HS-27A (cell line): ENCODE measurements around the gene GM2A.
"Not testable (repeated sequence)": the region's sequence is repeated elsewhere in the genome, so short reads cannot be mapped to it uniquely, and the experiment has no call there.

ENCODE experiments used
- DNase-seq: peaks from one replicate; pipeline ENCODE4 v3.0.0-alpha.2; 2012; ENCODE audit warnings: low read depth, missing footprints

Gene GM2A

GRCh38 chr5:151228986-151229385 is 24.0 kb upstream of the GM2A start:
- DNase-seq: no peak

GRCh38 chr5:151230048-151230680 is 22.8 kb upstream of the GM2A start:
- DNase-seq: no peak

GRCh38 chr5:151231359-151231758 is 21.6 kb upstream of the GM2A start:
- DNase-seq: no peak

GRCh38 chr5:151233616-151234085 is 19.3 kb upstream of the GM2A start:
- no peak for DNase-seq

GRCh38 chr5:151234476-151235238 is 18.3 kb upstream of the GM2A start:
- DNase-seq: no peak

GRCh38 chr5:151235239-151235571 is 17.8 kb upstream of the GM2A start:
- not testable (repeated sequence) for DNase-seq

DNA sequence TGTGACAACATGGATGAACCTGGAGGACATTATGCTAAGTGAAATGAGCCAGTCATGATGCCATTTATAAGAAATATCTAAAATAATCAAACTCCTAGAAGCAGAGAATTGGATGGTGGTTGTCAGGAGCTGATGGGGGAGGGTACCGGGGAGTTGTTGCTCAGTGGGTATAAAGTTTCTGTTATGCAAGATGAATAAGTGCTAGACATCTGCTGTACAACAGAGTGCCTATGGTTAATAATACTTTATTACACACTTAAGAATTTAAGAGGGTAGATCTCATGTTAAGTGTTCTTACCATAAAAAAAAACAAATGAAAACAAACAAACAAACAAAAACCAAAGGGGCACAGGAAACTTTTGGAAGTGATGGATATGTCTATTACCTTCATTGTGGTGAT is 16.1 kb upstream of the GM2A start:
- no peak for DNase-seq

- no peak for DNase-seq
These were observed 15.3 kb upstream of the GM2A start for GRCh38 chr5:151237685-151238084.

GRCh38 chr5:151238303-151238741 is 14.7 kb upstream of the GM2A start:
- DNase-seq: no peak

- no peak for DNase-seq
These were observed 13.6 kb upstream of the GM2A start for GRCh38 chr5:151239237-151239861.

DNA sequence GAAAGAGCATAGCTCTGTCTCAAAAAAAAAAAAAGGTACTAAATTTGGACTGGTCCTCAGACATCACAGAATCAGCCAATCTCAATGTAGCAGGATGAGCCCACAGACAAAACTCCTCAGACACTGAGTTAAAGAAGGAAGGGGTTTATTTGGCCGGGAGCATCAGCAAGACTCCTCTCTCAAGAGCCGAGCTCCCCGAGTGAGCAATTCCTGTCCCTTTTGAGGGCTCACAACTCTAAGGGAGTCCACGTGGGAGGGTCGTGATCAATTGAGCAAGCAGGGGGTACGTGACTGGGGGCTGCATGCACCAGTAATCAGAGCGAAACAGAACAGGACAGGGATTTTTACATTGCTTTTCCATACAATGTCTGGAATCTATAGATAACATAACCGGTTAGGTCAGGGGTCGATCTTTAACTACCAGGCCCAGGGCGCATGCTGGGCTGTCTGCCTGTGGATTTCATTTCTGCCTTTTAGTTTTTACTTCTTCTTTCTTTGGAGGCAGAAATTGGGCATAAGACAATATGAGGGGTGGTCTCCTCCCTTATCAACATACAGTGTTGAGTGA is 12.6 kb upstream of the GM2A start:
- DNase-seq: not testable (repeated sequence)

DNA sequence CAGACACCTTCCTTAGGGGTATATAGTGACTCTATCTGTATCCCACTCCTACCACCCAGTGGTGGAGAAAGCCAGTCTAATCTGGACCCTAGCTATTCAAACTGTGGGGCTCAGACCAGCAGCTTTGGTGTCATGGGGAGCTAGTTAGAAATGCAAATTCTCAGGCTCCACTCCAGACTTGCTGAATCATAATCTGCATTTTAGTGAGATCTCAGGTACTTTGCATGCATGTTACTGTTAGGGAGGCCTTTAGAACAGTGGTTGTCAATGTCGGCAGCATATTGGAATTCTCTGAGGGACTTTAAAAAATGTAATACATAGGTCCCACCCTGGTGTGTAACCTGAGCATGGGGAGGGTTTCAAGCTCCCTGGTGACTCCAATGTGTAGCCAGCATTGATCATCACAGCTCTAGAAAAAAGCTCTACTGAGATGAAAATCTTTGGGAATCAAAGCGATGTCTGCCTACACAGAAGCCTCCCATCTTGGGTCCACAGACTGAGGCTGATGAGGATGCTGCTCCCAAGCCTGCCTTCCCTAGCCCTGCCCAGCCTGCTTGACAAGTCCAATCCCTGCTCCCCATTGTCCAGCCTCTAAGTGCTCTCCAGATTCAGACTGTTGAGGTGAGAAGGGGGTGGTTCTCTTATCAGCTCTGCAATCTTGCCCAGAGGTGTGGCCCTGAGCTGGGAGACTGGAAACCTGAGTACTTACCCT is 11.9 kb upstream of the GM2A start:
- DNase-seq: no peak

GRCh38 chr5:151243127-151243526 is 9.9 kb upstream of the GM2A start:
- no peak for DNase-seq

- DNase-seq: no peak
These were observed 9.4 kb upstream of the GM2A start for GRCh38 chr5:151243564-151243963.

GRCh38 chr5:151244206-151244605 is 8.8 kb upstream of the GM2A start:
- no peak for DNase-seq

DNA sequence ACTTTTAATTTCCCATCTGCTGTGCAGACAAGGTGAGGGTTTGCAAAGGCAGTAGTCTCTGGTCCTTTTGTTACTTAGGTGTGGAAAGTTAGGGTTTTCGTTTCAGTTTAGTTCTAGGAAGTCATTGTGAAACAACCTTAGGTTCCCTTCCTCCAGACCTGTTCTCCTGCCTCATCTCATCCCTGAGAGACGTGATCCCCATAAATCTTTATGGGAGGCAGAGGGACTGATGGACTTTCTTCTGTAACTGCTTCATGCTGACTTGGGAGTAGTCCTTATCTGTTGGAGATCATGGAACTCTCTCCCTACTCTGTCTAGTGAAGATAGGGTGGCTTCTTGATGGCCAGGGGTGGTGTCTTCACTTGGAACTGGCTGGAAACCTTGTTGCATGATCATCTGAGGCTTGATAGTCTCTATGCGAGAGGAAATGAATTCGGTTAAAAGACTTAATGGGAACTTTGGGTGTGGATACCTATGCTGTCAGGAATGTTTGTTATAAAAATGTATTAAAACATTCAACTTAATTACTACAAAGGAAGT is 7.2 kb upstream of the GM2A start:
- no peak for DNase-seq

DNA sequence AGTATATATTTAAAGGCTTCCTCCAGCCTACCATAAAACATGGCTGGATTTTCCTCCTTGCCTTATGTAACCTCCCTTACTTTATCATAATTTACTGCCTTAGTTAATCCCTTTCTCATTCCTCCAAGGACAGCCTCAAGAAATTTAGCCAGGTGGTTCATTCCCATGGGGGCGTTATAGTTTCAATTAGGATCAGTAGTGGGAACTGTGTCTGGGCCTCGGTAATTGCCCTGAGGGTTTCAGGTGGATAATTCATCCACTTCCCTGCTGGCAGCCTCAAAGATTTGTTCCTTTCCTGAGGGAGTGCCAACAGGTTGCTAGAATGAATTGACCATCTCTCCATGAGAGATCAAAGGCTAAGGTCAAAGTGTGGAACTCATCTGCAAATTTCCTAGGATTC is 4.3 kb upstream of the GM2A start:
- no peak for DNase-seq

DNA sequence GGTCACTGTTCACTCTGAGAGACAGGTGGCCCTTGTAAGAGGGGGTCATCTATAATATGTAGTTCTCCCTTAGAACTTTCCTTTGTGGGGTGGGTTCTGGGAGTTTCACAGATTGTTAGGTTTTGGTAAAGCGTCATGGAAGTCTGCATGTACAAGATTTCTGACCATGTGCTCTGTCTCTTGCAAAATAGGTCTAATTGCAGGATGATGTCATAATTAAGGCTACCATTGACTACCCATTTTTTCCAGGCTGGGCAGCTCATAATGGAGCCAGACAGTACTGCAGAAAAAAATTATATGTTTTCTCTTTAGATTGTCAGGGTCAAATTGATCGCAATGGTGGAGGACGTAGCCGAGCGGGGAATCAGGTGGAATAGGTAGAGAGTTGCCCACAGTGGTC is 3.7 kb upstream of the GM2A start:
- no peak for DNase-seq

GRCh38 chr5:151250346-151251000 is 2.5 kb upstream of the GM2A start:
- no peak for DNase-seq

DNA sequence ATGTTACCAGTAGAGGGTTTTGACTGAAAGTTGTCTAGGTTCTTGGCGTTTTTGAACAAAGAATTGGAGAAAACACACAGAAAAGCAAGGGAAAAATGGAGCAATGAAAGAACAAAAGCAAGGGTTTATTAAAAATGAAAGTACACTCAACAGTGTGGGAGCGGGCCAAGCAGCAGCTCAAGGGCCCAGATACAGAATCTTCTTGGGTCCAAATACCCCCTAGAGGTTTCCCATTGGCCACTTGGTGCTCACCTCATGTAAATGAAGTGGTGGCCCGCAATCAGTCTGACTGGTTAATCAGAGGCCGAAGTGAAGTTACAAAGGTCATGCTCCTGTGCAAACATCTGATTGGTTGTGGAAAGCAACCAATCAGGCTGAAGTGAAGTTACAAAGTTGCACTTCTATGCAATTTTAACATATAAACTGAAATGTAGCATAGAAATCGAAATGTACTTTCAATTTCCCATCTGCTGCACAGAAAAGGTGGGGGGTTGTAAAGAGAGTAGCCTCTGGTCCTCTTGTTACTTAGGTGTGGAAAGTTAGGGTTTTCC is 1.9 kb upstream of the GM2A start:
- no peak for DNase-seq

GRCh38 chr5:151251621-151252020 is 1.4 kb upstream of the GM2A start:
- no peak for DNase-seq
